NB4 (cell line): ENCODE results near the gene TRAM2.

Experiments used
- DNase-seq: peaks from one replicate; pipeline ENCODE4 v3.0.0; 2010; ENCODE audit warnings: low read depth
- H3K4me3 ChIP-seq: one replicate; pipeline ENCODE4 v1.5.1; 2011; ENCODE audit warnings: mild to moderate bottlenecking, low read depth, low read length, moderate library complexity
- MAX ChIP-seq: IDR thresholded peaks from 2 replicates; pipeline ENCODE4 v1.6.1; 2011; ENCODE audit warnings: low read depth, low read length
- MYC ChIP-seq: IDR thresholded peaks from 2 replicates; pipeline ENCODE4 v1.6.1; 2011; ENCODE audit warnings: low read depth, low read length
- POLR2A ChIP-seq: IDR thresholded peaks from 2 replicates; pipeline ENCODE4 v1.6.1; 2011; ENCODE audit warnings: mild to moderate bottlenecking; ENCODE audit not compliant: insufficient read length; ENCODE audit errors: extremely low read depth
- TF ChIP-seq, protein P1 (sequence below): IDR thresholded peaks from one replicate; pipeline ENCODE4 v1.5.1; 2012; ENCODE audit warnings: low read depth, low read length

The TRAM2 gene

DNA sequence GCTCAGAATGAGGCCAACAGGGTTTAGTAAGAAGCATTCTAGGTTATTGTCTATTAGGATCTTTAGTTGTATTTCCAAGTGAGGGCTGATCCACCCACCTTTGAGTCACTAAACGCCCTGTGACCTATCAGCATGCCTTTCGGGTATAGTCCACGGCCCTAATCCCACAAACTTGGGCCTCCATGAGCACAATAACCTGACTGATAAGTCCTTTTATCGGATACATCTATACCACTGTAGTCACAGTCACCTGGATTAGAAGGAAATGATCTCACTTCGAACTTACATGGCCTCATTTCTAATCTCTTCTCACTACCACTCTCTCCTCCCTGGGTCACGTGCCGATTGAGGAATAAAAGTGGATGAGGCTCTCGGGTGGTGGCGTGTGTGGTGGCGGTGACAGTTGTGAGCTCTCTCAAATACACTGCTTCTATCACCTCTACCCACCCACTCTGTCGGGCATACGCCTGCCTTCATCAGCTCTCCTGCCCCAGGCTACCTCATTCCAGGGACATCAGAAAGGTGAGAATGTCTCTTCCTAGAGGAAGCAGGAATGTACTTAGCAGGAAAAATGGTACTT, 65.2 kb downstream of the TRAM2 start:
- TF ChIP-seq MAX (no peak), MYC (no peak), POLR2A (no peak)
- TF ChIP-seq, protein P1, sequence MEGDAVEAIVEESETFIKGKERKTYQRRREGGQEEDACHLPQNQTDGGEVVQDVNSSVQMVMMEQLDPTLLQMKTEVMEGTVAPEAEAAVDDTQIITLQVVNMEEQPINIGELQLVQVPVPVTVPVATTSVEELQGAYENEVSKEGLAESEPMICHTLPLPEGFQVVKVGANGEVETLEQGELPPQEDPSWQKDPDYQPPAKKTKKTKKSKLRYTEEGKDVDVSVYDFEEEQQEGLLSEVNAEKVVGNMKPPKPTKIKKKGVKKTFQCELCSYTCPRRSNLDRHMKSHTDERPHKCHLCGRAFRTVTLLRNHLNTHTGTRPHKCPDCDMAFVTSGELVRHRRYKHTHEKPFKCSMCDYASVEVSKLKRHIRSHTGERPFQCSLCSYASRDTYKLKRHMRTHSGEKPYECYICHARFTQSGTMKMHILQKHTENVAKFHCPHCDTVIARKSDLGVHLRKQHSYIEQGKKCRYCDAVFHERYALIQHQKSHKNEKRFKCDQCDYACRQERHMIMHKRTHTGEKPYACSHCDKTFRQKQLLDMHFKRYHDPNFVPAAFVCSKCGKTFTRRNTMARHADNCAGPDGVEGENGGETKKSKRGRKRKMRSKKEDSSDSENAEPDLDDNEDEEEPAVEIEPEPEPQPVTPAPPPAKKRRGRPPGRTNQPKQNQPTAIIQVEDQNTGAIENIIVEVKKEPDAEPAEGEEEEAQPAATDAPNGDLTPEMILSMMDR = no peak
- no peak for DNase-seq
- H3K4me3 ChIP-seq = no peak overlapping the region

- no peak for DNase-seq
- TF ChIP-seq, protein P1 = no peak
- no peak for TF ChIP-seq POLR2A
- no peak for TF ChIP-seq MYC
- no peak for TF ChIP-seq MAX
Measured at GRCh38 chr6:52511163-52511562, 65.7 kb downstream of the TRAM2 start.

DNA sequence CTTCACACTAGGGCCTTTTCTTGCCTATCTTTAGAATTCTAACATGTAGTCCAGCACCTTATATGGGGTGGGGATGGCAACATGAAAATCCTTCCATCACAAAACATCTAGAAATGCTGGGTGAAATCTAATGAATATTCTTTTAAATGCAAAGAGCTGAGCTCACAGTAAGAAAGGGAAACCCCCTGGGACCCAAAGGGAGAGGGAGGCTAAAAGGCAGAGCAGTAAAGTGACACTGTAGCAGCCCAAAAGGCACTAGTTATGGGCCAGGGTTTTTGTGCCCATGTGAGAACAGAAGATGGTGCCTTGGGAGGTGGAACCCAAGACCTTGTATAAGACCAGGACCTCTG, 66.7 kb downstream of the TRAM2 start:
- H3K4me3 ChIP-seq = no peak overlapping the region
- TF ChIP-seq POLR2A (no peak), MAX (no peak), MYC (no peak)
- TF ChIP-seq, protein P1 = no peak
- DNase-seq = no peak

More at GRCh38 chr6:52511163-52511562, 65.7 kb downstream of the TRAM2 start:
- H3K4me3 ChIP-seq = no peak overlapping the region

- no peak for DNase-seq
- TF ChIP-seq, protein P1 = no peak
- TF ChIP-seq MYC (no peak), POLR2A (no peak), MAX (no peak)
- no peak overlapping the region for H3K4me3 ChIP-seq
Measured at GRCh38 chr6:52509281-52510212, 67.3 kb downstream of the TRAM2 start.

DNA sequence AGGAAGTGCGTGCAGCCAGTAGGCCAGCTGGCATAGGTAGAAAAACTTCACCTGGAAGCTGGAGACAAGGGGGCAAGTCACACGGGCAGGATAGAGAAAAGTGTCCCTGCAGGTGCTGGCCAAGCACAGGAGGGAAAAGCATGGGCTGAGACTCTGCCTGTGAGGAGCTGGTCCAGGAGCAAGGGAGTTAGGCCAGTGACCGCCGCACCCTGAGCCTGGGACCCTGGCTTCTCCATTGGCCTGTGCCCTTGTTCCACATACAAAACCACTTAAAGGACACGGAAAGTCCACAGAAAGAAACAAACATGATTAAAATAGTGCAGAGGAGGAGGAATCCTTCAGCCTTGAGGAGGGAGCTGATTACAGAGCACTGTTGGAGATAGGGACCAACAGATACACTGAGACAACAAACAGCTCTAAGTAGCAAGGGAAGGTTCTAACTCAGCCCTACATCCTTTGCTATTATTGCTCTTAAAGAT, 68.6 kb downstream of the TRAM2 start:
- H3K4me3 ChIP-seq = no peak overlapping the region
- TF ChIP-seq, protein P1 = no peak
- TF ChIP-seq MYC (no peak), MAX (no peak), POLR2A (no peak)
- DNase-seq = no peak
